Mucosa of rectum (tissue), 2 donors: Measurements from ENCODE around the gene BCAT1.
"Not testable (repeated sequence)": the region's sequence is repeated elsewhere in the genome, so short reads cannot be mapped to it uniquely, and the experiment has no call there.

Source experiments
- H3K27ac ChIP-seq, 2 donors: one replicate each; pipeline ENCODE4 v1.7.0; 2013; ENCODE audit warnings: inconsistent platforms in 2 of 2, low read depth in 2 of 2, low read length in 2 of 2
- H3K27me3 ChIP-seq, 2 donors: one replicate each; pipeline ENCODE4 v1.7.0; 2013; ENCODE audit warnings: low read length in 2 of 2; ENCODE audit not compliant: control insufficient read depth in 2 of 2, insufficient read depth in 2 of 2
- H3K36me3 ChIP-seq, 2 donors: one replicate each; pipeline ENCODE4 v1.7.0; 2013; ENCODE audit warnings: low read length in 2 of 2; ENCODE audit not compliant: control insufficient read depth in 2 of 2, insufficient read depth in 2 of 2
- H3K4me1 ChIP-seq, 2 donors: one replicate each; pipeline ENCODE4 v1.7.0; 2013; ENCODE audit warnings: low read length in 2 of 2, mild to moderate bottlenecking in 1 of 2; ENCODE audit not compliant: control insufficient read depth in 2 of 2, insufficient read depth in 2 of 2
- H3K4me3 ChIP-seq, 2 donors: one replicate each; pipeline ENCODE4 v1.7.0; 2013; ENCODE audit warnings: low read length in 2 of 2
- H3K9ac ChIP-seq, 2 donors: one replicate each; pipeline ENCODE4 v1.7.0; 2013; ENCODE audit warnings: low read length in 2 of 2, low read depth in 1 of 2, mild to moderate bottlenecking in 1 of 2
- H3K9me3 ChIP-seq, 2 donors: one replicate each; pipeline ENCODE4 v1.7.0; 2013; ENCODE audit warnings: low read length in 2 of 2; ENCODE audit not compliant: control insufficient read depth in 2 of 2
- donor health status: healthy.
- donor health status: Normal muscosa, but diverticular disease.

The BCAT1 gene

DNA sequence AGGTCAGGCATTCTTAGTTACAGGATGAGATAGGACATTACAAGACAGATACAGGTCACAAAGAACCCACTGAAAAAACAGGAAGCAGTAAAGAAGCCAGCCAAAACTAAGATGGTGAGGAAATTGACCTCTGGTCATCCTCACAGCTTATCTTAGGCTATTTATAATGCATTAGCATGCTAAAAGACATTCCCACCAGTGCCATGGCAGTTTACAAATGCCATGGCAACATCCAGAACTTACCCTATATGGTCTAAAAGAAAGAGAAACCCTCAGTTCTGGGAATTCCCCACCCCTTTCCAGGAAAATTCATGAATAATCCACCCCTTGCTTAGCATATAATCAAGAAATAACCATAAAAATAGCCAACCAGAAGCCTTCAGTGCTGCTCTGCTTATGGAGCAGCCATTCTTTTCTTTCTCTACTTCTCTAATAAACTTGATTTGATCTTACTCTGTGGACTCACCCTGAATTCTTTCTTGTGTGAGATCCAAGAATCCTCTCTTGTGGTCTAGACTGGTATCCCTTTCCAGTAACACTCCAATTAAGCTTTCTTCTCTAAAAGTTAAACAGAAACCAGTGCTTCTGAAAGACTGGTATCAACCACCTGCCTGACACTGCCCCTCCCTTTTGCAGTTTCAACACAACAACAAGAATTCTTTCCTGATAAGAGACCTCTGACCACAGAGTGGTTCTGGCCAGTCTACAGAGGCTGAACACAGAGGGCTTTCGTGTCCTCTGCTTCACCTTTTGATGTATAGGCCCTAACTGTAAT, 86.9 kb downstream of the BCAT1 start:
- Histone ChIP-seq H3K4me3 (no peak overlapping the region), H3K36me3 (no peaks in the 10 kb centered on the region)

DNA sequence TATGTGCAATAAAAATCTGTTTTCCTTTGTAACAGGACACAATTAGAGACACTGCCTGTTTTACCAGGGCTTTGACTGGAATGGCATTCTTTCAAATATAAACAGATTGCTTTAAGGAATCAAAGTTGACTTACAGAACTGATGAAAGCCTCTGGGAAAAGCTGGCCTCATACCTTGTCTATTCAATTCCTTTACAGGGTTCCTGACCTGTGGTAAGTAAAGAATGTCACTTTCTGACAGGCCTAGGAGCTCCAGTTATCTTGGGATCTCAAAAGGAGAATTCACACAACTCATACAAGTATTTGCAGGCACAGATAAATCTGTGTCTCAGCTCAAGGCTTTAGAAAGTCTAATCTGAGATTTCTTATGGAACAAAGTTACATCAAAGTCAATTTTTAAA, 88.4 kb downstream of the BCAT1 start:
- no peaks in the 10 kb centered on the region for H3K27me3 ChIP-seq
- H3K9ac ChIP-seq = no peak overlapping the region
- no peaks in the 10 kb centered on the region for H3K36me3 ChIP-seq
- no peak overlapping the region for H3K4me3 ChIP-seq
- no peaks in the 10 kb centered on the region for H3K4me1 ChIP-seq
- no peaks in the 10 kb centered on the region for H3K9me3 ChIP-seq
- no peak overlapping the region for H3K27ac ChIP-seq

More for the DNA sequence above, 86.9 kb downstream of the BCAT1 start:
- Histone ChIP-seq H3K9ac (no peak overlapping the region), H3K27me3 (no peaks in the 10 kb centered on the region), H3K9me3 (no peaks in the 10 kb centered on the region), H3K4me1 (no peaks in the 10 kb centered on the region), H3K27ac (no peak overlapping the region)

DNA sequence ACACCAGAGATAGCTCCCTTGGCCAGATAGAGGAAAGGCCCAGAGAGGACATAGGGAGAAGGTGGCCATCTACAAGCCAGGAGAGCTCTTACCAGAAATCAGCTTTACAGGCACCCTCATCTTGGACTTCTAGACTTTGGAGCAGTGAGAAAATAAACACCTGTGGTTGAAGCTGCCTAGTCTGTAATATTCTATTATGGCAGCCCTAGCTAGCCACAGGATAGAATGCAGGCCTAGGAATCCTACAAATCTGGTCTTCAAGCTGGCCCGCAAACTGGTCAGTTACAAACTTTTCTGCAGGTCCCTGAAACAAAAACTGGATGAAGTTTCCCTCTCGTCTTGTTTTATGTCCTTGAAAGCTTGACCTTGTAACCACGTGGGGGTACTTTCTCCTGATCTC, 92.4 kb downstream of the BCAT1 start:
- Histone ChIP-seq H3K4me1 (no peaks in the 10 kb centered on the region), H3K36me3 (no peaks in the 10 kb centered on the region), H3K27me3 (no peaks in the 10 kb centered on the region), H3K4me3 (no peak overlapping the region), H3K9me3 (no peaks in the 10 kb centered on the region), H3K27ac (no peak overlapping the region), H3K9ac (no peak overlapping the region)

DNA sequence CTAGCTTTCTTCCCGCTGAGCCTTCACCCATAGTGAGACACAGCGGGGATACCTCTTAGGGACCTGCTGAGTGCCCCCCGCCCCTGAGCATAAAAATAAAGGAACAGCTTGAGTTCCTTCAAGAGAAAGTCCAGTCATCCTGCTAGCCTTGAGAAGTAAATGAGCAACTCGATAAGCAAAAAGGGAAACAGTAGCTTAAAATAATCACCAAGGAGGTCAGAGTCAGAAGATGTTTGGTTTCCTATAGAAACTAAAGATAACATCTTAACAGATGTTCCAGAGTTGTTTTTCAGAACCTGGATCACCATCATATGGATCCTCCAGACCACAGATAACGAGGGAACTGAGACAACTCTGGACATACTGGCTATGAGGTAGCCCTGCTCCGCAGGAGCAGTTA, 94.0 kb downstream of the BCAT1 start:
- Histone ChIP-seq H3K27ac (no peak overlapping the region), H3K4me1 (no peaks in the 10 kb centered on the region), H3K4me3 (no peak overlapping the region), H3K36me3 (no peaks in the 10 kb centered on the region), H3K9me3 (no peaks in the 10 kb centered on the region), H3K27me3 (no peaks in the 10 kb centered on the region), H3K9ac (no peak overlapping the region)

DNA sequence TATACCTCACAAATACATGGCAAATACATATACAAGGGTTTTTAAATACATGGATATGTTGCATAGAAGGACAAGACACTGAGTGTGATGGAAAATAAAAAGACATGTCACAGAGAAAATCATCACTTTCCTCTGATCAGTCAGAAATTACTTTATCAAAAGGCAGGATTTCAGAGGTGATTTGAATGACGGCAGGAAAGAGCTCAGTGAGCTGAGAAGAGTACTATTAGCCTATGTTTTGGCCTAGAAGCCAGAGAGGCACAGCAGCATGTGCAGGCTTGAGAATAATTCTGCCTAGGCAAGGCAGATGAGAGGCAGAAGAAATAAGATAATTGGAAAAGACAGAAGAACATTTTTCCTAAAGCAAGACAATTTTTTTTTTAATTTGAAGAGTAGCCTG, 94.9 kb downstream of the BCAT1 start:
- Histone ChIP-seq H3K4me3 (no peak overlapping the region), H3K27me3 (no peaks in the 10 kb centered on the region), H3K27ac (no peak overlapping the region), H3K36me3 (no peaks in the 10 kb centered on the region), H3K9ac (no peak overlapping the region), H3K4me1 (no peaks in the 10 kb centered on the region), H3K9me3 (no peaks in the 10 kb centered on the region)

DNA sequence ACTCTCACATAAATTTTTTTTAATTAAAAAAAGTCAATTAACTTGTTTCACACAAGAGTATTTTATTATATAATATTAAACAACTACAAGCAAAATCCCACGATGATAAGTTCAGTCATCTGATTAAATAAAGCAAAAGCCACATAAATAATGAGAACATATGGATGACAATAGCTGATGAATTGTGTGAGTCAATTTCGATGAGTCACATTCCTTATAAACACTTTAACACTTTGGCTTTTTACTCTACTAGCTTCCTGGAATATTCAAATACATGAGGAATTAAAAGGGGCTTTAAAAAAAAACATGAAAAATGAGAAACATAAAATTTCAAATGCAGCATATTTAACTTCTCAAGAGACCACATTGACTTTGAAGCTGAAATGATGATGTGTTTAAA, 95.3 kb downstream of the BCAT1 start:
- Histone ChIP-seq H3K9me3 (no peaks in the 10 kb centered on the region), H3K36me3 (no peaks in the 10 kb centered on the region), H3K27me3 (no peaks in the 10 kb centered on the region), H3K4me1 (no peaks in the 10 kb centered on the region), H3K9ac (no peak overlapping the region), H3K4me3 (no peak overlapping the region), H3K27ac (no peak overlapping the region)

DNA sequence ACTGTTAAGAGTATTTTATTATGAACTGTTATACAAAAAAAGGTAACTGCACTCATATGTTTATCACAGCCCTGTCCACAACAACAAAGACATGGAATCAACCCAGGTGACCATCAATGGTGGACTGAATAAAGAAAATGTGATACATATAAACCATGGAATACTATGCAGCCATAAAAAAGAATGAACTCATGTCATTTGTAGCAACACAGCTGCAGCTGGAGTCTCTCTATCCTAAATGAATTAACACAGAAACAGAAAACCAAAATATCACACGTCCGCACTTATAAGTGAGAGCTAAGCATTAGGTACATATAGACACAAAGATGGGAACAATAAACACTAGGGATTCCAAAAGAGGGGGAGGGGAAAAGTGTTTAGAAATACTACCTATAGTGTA, 95.8 kb downstream of the BCAT1 start:
- H3K4me3 ChIP-seq = no peak overlapping the region
- no peaks in the 10 kb centered on the region for H3K36me3 ChIP-seq
- no peaks in the 10 kb centered on the region for H3K4me1 ChIP-seq
- no peak overlapping the region for H3K27ac ChIP-seq
- no peaks in the 10 kb centered on the region for H3K27me3 ChIP-seq
- H3K9ac ChIP-seq = no peak overlapping the region
- H3K9me3 ChIP-seq = no peaks in the 10 kb centered on the region

DNA sequence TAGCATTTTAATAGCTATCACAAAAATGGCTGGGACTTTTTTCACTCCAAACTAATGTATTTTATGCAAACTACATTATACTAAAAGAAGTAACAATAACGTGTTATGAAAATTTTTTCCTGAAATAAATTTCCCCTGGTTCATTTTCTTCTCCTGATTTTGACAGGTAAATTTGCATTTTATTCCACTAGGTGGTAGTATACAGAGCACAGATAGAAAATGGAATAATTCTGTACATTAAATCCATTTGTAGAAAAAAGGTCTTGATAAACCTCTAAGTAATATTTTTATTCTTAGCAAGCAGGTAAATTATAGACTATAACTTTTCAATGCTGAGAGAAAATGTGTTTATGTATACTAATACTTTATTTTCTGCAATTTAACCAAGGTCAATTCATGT, 96.5 kb downstream of the BCAT1 start:
- H3K4me3 ChIP-seq = no peak overlapping the region
- H3K27me3 ChIP-seq = no peaks in the 10 kb centered on the region
- H3K36me3 ChIP-seq = no peaks in the 10 kb centered on the region
- H3K4me1 ChIP-seq = no peaks in the 10 kb centered on the region
- no peak overlapping the region for H3K27ac ChIP-seq
- no peak overlapping the region for H3K9ac ChIP-seq
- no peaks in the 10 kb centered on the region for H3K9me3 ChIP-seq

DNA sequence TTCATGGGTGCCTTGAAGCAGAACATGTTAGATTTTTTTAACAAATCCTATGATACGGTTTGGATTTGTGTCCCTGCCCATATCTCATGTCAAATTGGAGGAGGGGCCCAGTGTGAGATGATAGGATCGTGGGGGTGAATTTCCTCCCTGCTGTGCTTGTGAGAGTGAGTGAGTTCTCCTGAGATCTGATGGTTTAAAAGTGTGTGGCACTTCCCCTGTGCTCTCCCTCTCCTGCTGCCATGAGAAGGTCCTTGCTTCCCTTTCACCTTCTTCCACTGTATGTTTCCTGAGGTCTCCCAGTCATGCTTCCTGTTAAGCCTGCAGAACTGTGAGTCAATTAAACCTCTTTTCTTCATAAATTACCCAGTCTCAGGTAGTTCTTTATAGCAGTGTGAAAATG, 97.0 kb downstream of the BCAT1 start:
- not testable (repeated sequence) for H3K4me3 ChIP-seq, H3K27me3 ChIP-seq, H3K4me1 ChIP-seq, H3K9ac ChIP-seq, H3K9me3 ChIP-seq, H3K27ac ChIP-seq, H3K36me3 ChIP-seq

DNA sequence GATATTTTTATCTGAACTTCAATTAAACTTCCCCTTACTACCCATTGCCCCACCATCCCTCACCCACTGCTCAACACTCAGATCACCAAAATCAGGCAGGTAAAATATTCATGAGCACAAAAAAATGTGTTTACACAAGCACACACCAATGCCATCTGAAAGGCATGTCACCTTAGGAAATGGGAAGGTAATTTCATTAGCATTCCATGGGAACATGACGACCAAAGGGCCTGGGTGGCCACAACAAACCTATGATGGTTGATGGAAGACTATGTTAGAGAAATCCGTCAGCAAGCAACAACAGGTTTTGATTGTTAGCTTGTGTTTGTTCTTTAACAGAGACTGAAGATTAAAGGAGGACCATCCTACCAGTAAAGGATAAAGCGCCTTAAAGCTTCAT, 97.6 kb downstream of the BCAT1 start:
- H3K4me3 ChIP-seq = no peak overlapping the region
- H3K36me3 ChIP-seq = no peaks in the 10 kb centered on the region
- H3K4me1 ChIP-seq = no peaks in the 10 kb centered on the region
- H3K27me3 ChIP-seq = no peaks in the 10 kb centered on the region
- H3K9ac ChIP-seq = no peak overlapping the region
- H3K27ac ChIP-seq = no peak overlapping the region
- H3K9me3 ChIP-seq = no peaks in the 10 kb centered on the region

DNA sequence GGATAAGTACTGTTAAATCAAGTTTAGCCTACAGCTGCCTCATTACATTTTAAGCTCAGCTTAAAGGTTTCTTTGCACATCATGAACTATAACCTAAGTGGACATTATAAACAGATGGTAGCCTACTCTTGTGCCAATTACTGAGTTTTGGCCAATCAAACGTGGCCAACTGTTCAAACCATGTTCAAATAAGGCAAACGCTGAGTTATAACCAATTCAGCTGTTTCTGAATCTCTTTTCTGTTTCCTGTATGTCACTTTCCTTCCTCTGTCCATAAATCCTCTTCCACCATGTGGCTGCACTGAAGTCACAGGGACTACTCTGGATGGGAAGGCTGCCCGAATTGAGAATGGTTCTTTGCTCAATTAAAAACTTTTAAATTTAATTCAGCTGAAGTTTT, 98.4 kb downstream of the BCAT1 start:
- H3K36me3 ChIP-seq = no peaks in the 10 kb centered on the region
- H3K4me1 ChIP-seq = no peaks in the 10 kb centered on the region
- no peak overlapping the region for H3K27ac ChIP-seq
- H3K9me3 ChIP-seq = no peaks in the 10 kb centered on the region
- H3K27me3 ChIP-seq = no peaks in the 10 kb centered on the region
- H3K4me3 ChIP-seq = no peak overlapping the region
- H3K9ac ChIP-seq = no peak overlapping the region
